Fibroblast of peridontal ligament (primary cell): ENCODE data around the gene B4GALT3.

Experiments used
- DNase-seq: peaks from one replicate; pipeline ENCODE4 v3.0.0-alpha.2; 2010; ENCODE audit errors: extremely low read depth

The B4GALT3 gene

GRCh38 chr1:161130266-161130665 is 47.0 kb downstream of the B4GALT3 start:
- no peak for DNase-seq

- no peak for DNase-seq
Observed at GRCh38 chr1:161128591-161129420, 48.5 kb downstream of the B4GALT3 start.

DNA sequence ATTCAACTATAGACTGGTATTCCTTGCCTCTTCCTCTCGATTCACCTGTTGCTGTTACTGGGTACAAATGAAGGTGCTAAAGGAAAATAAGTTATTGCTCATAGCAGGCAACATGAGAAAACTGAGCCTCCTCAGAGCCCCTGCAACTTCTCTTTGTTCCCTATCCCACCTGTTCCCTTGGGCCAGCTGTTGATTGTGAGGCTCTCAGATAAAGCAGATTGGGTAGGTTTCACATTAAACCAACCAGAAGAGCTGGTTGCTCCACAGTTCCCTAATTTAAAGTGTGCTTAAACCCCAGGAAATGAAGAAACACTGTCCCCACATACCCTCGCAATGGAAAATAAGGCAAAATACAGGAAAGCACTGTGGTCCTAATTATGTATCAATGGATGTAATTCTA is 49.7 kb downstream of the B4GALT3 start:
- DNase-seq, result no peak

DNA sequence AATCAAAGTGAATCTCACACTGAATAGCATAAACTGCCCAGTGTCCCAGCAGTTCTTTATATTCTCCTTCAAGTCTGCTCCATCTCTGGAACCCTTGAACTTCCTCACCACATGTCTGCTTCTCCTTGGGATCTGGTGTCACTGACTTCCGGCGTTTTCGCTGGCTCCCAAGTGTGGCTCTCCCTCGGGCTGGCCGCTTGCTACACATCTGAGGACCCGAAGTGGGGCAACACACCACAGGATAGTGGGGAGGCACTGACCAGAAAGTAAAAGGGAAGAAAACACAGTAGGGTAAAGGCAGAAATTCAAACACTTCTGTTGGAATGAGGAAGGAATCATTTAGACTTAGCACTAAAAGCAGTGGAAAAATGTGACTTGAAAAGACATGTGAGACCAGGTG is 54.3 kb downstream of the B4GALT3 start:
- no peak for DNase-seq

DNA sequence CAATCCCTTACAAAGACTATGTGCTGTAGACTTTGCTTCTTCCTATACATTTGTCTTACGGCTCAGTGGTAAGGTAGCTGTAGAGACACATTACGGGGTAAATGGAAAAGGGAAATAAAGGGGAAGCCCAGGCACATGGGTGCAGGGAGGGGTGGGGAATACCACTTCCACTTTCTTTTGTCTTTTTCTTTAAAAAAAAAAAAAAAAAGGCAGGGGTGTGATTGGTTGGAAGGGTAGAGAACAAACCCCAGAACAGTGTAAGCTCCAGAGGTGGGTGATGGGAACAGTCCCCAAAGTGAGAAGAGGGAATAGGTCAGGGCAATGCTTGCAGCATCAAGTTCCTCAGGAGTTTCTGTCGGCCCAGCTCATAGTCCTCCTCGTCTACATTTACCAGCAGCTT is 55.5 kb downstream of the B4GALT3 start:
- no peak for DNase-seq
